Measurements from ENCODE around the gene FREM2. TPM values are rescaled to one million over a fixed set of nuclear protein-coding genes. Genes with fewer than 3 reads are reported as not detected.

The FREM2 gene
- total RNA-seq, 1 donor from 2014 or later, result 2.7 TPM

GRCh38 chr13:38763446-38764381, 76.8 kb downstream of the FREM2 start:
- DNase-seq, result peak; percentile 19

DNA sequence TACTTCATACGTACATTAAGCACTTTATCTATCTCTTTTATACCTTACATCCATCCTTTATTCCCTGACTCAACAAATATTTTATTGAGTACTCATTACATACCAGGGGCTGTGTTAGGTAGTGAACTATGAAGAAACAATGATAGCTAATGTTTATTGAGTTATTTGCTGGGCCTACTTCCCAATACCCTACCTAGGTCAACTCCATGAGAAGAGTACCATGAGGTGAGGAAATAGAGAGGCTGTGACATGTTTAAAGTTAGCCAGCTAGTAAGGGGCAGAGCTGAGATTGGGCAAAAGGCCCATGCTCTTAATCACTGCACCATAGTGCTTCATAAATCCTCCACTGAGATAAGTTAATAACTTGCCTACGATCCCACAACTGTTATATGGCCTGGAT, 79.9 kb downstream of the FREM2 start:
- no peak for DNase-seq

- peak; percentile 4 for DNase-seq
Observed at GRCh38 chr13:38767506-38768265, 80.8 kb downstream of the FREM2 start.

- DNase-seq, result no peak
Observed at GRCh38 chr13:38769526-38769925, 82.6 kb downstream of the FREM2 start.

DNA sequence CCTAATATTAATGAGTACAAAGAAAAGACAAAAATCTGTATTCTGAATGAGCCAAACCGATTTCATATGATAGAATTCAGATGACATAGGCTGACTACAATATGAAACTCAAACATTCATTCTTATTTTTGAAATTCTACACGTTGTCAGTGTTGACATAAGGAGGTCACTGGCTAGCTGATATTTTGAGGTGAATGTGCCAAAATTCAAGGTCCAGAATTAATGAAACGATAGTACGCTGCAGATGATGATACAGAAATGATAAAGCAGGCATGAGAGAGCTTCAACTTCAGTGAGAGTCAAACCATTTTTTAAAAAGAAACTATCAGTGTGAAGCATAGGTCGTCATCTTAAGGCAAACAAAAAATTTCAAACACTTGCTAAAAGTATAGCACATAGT, 88.2 kb downstream of the FREM2 start:
- DNase-seq, result no peak

DNA sequence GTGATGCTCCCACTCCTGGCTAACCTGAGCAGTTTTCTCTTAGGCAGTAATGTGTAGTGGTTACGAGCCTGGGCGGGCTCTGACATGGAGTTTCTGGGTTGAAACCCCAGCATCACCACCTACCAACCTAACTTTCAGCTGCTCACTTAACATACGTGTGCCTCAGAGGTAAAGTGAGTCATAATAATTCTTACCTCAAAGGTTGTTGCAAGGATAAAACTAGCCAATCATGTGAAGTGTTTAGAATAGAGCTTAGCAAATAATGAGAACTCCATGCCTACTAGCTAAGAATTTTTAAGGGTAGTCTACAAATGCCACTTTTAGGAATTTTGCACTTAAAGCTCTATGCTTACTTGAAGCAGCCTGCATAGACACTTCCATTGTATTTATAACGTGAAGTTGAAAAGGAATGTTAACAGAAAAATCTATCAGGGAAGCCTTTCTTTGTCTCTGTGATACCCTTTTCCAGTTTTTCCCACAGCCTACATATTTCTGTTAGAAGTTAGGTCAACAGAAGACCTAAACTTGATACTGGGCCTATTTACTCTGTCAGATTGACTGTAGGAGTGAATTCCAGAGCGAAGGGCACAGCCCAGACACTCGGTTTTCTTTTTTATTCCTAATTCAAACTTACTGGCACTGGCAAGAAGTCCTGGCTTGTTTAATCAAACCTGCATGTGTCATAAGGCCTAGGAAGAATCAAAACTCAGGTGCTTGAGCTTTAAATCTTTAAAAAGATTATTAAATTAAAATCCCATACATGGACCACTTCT, 90.7 kb downstream of the FREM2 start:
- DNase-seq, result no peak

DNA sequence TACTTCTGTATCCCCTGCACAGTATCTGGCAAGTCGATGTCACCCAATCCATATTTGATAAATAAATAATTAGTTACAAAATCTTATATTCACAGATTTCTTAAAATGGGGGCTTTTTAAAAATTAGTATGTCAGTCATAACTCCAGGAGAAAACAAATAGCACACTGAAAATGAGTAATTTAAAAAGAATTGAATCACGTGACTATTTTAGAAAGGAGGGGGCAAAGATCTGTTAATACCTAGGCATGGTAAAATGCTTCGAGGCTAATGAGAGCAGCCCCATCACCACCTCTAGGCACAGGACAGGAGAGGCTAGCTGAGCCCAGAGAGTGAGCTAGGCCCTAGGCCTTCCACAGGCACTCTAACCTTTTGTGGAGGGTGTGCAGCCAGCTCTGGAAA, 94.7 kb downstream of the FREM2 start:
- no peak for DNase-seq

GRCh38 chr13:38784036-38784880, 97.4 kb downstream of the FREM2 start:
- DNase-seq, result no peak

DNA sequence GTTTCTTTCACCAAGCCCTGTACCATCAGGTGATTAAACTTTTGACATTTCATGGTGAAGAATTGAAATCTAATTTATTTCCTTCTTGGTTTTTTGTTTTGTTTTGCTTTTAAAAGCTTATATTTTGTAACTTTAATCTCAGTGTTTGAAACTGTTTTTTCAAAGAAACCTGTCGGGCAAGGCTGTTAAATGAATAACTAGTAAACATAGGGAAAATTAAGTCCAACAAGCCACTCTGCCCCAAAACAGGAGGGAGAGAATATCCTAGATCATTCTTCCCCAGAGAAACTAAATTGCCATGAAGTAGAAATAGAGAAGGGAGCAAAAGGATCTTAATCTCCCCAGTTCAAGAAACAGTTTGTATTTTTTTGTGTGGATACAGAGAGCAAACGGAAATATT, 98.2 kb downstream of the FREM2 start:
- no peak for DNase-seq

GRCh38 chr13:38785490-38785889, 98.6 kb downstream of the FREM2 start:
- DNase-seq, result no peak

- no peak for DNase-seq
Observed at GRCh38 chr13:38787550-38787949, 100.7 kb downstream of the FREM2 start.

GRCh38 chr13:38796890-38797289, 110.0 kb downstream of the FREM2 start:
- DNase-seq, result no peak

DNA sequence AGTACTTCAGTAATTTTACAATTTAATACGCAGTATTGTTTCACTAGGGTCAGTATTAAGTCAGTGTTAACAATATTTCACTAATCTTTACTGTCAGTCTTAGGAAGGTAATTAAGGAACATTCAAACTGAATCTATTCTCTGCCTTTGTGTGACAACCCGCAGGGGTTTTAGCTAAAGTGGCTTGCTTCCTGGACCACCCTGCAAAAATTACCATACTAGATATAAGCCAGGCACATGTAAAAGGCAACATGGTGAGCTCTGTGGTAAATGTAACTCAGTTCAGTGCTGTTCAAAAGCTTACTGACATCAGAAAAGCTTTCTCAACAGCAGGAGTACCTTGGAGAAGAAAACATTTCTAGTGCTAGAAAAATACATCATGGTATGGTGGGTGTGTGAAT, 116.7 kb downstream of the FREM2 start:
- DNase-seq, result no peak

DNA sequence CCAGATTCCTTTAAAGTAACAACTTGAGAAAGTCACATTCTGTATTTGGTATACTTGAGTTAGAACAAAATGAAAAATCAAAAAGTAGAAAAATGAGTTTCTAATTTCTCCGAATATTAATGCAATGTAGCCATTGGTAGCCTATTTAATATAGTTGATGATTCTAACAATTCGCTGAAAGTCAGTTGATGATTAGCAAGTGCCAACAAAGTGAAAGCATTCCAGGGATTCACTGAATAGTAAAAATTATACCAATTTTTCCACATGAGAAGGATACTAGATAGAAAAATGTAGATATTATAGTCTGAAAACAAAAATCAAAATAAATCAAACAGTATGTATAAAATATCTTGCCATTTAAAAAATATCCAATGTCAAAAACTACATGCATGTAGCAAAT, 117.2 kb downstream of the FREM2 start:
- no peak for DNase-seq

GRCh38 chr13:38804536-38804935, 117.7 kb downstream of the FREM2 start:
- DNase-seq, result no peak

DNA sequence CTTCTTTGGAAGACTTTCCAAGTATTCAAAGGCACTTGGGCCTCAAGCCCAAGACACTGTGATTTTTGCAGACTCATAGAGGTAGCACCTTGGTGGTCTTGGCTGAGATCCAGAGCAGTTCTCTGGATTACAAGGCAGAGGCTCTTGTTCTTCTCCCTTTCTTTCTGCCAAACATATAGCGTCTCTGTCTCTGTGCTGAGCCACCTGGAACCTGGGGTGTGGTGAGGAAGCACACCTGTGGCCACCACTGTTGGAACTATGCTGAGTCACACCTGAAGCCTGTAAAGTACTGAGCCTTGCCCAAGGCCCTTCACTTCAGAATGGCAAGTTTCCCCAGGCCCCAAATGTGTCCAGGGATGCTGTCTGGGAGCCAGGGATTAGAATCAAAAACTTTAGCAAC, 127.5 kb downstream of the FREM2 start:
- DNase-seq, result no peak

DNA sequence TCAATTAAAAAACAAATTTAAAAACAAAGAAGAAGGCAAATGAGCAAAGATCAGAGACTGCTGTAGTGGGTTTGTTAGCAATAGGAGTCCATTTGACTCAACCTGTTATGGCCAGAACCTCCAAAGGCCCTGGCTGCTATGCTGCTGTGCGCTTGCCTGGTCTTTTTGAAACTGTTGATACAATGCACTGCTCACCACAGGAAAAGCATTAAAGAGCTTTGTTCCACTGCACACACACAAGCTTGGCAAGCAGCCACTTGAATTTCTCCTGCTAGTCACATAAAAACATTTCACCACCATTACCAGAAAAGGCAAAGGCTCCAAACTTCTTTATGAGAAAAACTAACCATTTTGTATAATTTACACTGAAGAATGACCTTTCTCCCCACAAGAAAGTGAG, 132.2 kb downstream of the FREM2 start:
- DNase-seq, result peak; percentile 20

GRCh38 chr13:38819596-38819995, 132.7 kb downstream of the FREM2 start:
- DNase-seq, result no peak

DNA sequence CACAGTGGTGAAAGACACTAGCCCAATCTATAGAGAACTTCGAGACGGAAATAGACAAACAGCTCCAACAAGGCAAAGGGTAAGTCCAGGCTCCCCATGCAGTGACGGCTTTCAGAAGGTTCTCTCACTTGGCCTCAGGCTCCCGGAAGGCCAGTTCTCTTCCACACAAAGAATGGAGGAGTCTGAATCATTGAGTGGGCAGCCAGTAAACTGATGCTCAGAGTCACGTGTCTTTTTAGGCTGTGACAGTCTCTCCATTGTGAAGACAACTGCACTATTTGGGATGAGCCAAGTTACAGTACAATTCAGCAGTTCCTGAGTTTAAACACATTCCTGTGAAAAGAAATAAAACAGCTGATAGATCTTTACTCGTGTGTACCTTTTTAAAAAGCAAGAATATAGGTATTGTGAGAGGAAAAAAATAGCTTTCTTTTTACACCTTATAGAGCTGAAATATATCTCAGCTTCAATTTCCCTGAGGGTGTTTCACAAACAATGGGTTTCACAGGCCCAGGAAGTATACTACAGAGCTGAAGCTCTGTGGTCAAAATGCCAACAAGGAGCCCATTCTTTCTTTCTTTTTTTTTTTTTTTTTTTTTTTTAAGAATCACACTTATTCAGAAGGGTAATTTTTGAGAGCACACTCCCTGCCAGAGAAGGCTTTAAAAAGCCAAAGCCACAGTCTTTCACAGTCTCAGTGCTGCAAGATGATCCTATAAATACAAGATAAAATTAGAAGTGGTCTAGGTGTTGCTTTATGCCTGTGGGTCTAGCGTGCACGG, 135.1 kb downstream of the FREM2 start:
- peak; percentile 48 for DNase-seq

- DNase-seq, result no peak
Observed at GRCh38 chr13:38824342-38824741, 137.5 kb downstream of the FREM2 start.
